Peyer's patch (tissue), 4 donors: Measurements from ENCODE around the gene RBM34. TPM values are rescaled to one million over a fixed set of nuclear protein-coding genes. Genes with fewer than 3 reads are reported as not detected.

ENCODE experiments used
- DNase-seq, 3 donors: peaks; one replicate each; pipeline ENCODE4 v3.0.0-alpha.2; 2017 to 2019
- H3K27ac ChIP-seq, 4 donors: fragments of 200-600 bp; sonication (generic); one replicate each; pipeline ENCODE4 v1.5.1; 2016 to 2019
- H3K27me3 ChIP-seq, 2 donors: fragments of 200-600 bp; sonication (generic); one replicate each; pipeline ENCODE4 v1.5.1; 2019
- H3K36me3 ChIP-seq, 3 donors: fragments of 200-600 bp; sonication (generic); one replicate each; pipeline ENCODE4 v1.5.1; 2016 to 2019
- H3K4me1 ChIP-seq, 4 donors: fragments of 200-600 bp; sonication (generic); one replicate each; pipeline ENCODE4 v1.5.1; 2016 to 2019
- H3K4me3 ChIP-seq, 4 donors: fragments of 200-600 bp; sonication (generic); 1 replicate in 3 of 4; 2 replicates in 1 of 4; pipeline ENCODE4 v1.5.1; 2016 to 2019; ENCODE audit warnings: mild to moderate bottlenecking in 1 of 4
- H3K9me3 ChIP-seq, 4 donors: fragments of 200-600 bp; sonication (generic); one replicate each; pipeline ENCODE4 v1.5.1; 2016 to 2019; ENCODE audit warnings: mild to moderate bottlenecking in 1 of 4
- CTCF ChIP-seq, 6 experiments: fragments of 450-650 bp in 4 of 6; fragments of 200-600 bp in 2 of 6; sonication (generic) in 1 of 6; IDR thresholded peaks; one replicate each; pipeline ENCODE4 v1.5.1; 2017 to 2019; ENCODE audit warnings: antibody characterized with exemption in 6 of 6, mild to moderate bottlenecking in 3 of 6, moderate library complexity in 1 of 6
- POLR2A ChIP-seq, 2 donors: fragments of 450-650 bp; IDR thresholded peaks; one replicate each; pipeline ENCODE4 v1.5.1; 2017; ENCODE audit warnings: antibody characterized with exemption in 2 of 2, mild to moderate bottlenecking in 2 of 2, moderate library complexity in 2 of 2
- total RNA-seq, 4 donors: library from RNA; depleted of rRNA; stranded (reverse); fragments of >200 nt; gene quantifications; one replicate each; pipeline ENCODE4 v1.1.0, GENCODE V29; 2016

The RBM34 gene
- total RNA-seq, 4 donors from 2014 or later, result 21.5 to 110 (median 33.1) TPM

GRCh38 chr1:235124111-235124510 lies 36.9 kb downstream of the RBM34 start:
- H3K36me3 ChIP-seq, result peaks cover 0 to 28% (median 0%) of the 10 kb centered on the region in 3 donors
- H3K9me3 ChIP-seq, result no peaks in the 10 kb centered on the region
- TF ChIP-seq CTCF (IDR thresholded peaks at IDR 0.05) (no peak), POLR2A (IDR thresholded peaks at IDR 0.05) (no peak)
- no peak for DNase-seq
- no peak overlapping the region for H3K27ac ChIP-seq
- H3K27me3 ChIP-seq, result no peaks in the 10 kb centered on the region
- no peak overlapping the region for H3K4me3 ChIP-seq
- peaks cover 0 to 17% (median 5%) of the 10 kb centered on the region in 4 donors for H3K4me1 ChIP-seq

- Histone ChIP-seq H3K36me3 (peaks cover 0 to 46% (median 0%) of the 10 kb centered on the region in 3 donors), H3K27ac (no peak overlapping the region), H3K9me3 (no peaks in the 10 kb centered on the region), H3K4me1 (peaks cover 0 to 17% (median 4%) of the 10 kb centered on the region in 4 donors), H3K27me3 (no peaks in the 10 kb centered on the region), H3K4me3 (no peak overlapping the region)
- no peak for DNase-seq
- TF ChIP-seq CTCF (IDR thresholded peaks at IDR 0.05) (no peak), POLR2A (IDR thresholded peaks at IDR 0.05) (no peak)
Measured at GRCh38 chr1:235122348-235122747, 38.7 kb downstream of the RBM34 start.

- H3K36me3 ChIP-seq, result peaks cover 0 to 95% (median 0%) of the 10 kb centered on the region in 3 donors
- H3K4me1 ChIP-seq, result no peaks in the 10 kb centered on the region
- no peaks in the 10 kb centered on the region for H3K9me3 ChIP-seq
- no peak overlapping the region for H3K27ac ChIP-seq
- H3K27me3 ChIP-seq, result no peaks in the 10 kb centered on the region
- no peak for DNase-seq
- TF ChIP-seq POLR2A (IDR thresholded peaks at IDR 0.05) (no peak), CTCF (IDR thresholded peaks at IDR 0.05) (no peak)
- H3K4me3 ChIP-seq, result no peak overlapping the region
Measured at GRCh38 chr1:235113183-235113917, 47.7 kb downstream of the RBM34 start.

- Histone ChIP-seq H3K27ac (no peak overlapping the region), H3K4me3 (no peak overlapping the region), H3K27me3 (no peaks in the 10 kb centered on the region), H3K36me3 (peaks cover 0 to 91% (median 0%) of the 10 kb centered on the region in 3 donors), H3K4me1 (no peaks in the 10 kb centered on the region), H3K9me3 (no peaks in the 10 kb centered on the region)
- no peak for DNase-seq
- TF ChIP-seq POLR2A (IDR thresholded peaks at IDR 0.05) (no peak), CTCF (IDR thresholded peaks at IDR 0.05) (no peak)
Measured at GRCh38 chr1:235112297-235113182, 48.5 kb downstream of the RBM34 start.

- H3K27ac ChIP-seq, result no peak overlapping the region
- no peak for TF ChIP-seq CTCF (IDR thresholded peaks at IDR 0.05)
- TF ChIP-seq POLR2A (IDR thresholded peaks at IDR 0.05), result no peak
- peaks cover 0 to 80% (median 0%) of the 10 kb centered on the region in 3 donors for H3K36me3 ChIP-seq
- no peak overlapping the region for H3K4me3 ChIP-seq
- no peaks in the 10 kb centered on the region for H3K27me3 ChIP-seq
- DNase-seq, result no peak
- H3K4me1 ChIP-seq, result no peaks in the 10 kb centered on the region
- no peaks in the 10 kb centered on the region for H3K9me3 ChIP-seq
Measured at GRCh38 chr1:235111107-235111506, 49.9 kb downstream of the RBM34 start.
